Pancreas (tissue), 10 donors: ENCODE measurements around the gene RAD51B. TPM values are rescaled to one million over a fixed set of nuclear protein-coding genes. Genes with fewer than 3 reads are reported as not detected.

ENCODE experiments used
- ATAC-seq, 4 donors: fragments of 200-7000 bp; cut with Tn5 transposase; one replicate each; pipeline versions ENCODE4 v1.8.0 to v1.9.1; 2020; ENCODE audit warnings: mild to moderate bottlenecking in 4 of 4, moderate library complexity in 4 of 4
- DNase-seq, 6 donors: peaks; one replicate each; pipeline ENCODE4 v3.0.0-alpha.2; 2020
- FAIRE-seq: peaks from 2 replicates; lab custom pipeline; 2012; peaks lifted over from hg19 to GRCh38; lab: Jason Lieb, UNC
- H3K27ac ChIP-seq, 4 donors: fragments of 200-600 bp; sonication (generic); 1 replicate in 3 of 4; 2 replicates in 1 of 4; pipeline versions ENCODE4 v1.5.0 to v1.8.0; 2020
- H3K27me3 ChIP-seq, 4 donors: fragments of 200-600 bp; one replicate each; pipeline ENCODE4 v1.8.0; 2021
- H3K36me3 ChIP-seq, 3 donors: fragments of 200-600 bp; sonication (generic) in 1 of 3; one replicate each; pipeline versions ENCODE4 v1.5.0 to v1.8.0; 2020 to 2021
- H3K4me1 ChIP-seq, 3 donors: fragments of 200-600 bp; one replicate each; pipeline ENCODE4 v1.8.0; 2021
- H3K4me3 ChIP-seq, 4 donors: fragments of 200-600 bp; sonication (generic) in 2 of 4; one replicate each; pipeline versions ENCODE4 v1.5.0 to v1.8.0; 2020 to 2021
- H3K9me3 ChIP-seq, 4 donors: fragments of 200-600 bp; one replicate each; pipeline ENCODE4 v1.8.0; 2021
- CTCF ChIP-seq, 4 donors: fragments of 200-600 bp; sonication (generic) in 3 of 4; IDR thresholded peaks; one replicate each; pipeline versions ENCODE4 v1.5.0 to v1.8.0; 2021; ENCODE audit warnings: antibody characterized with exemption in 4 of 4
- WGBS, 2 donors: extraction: QIAGEN DNeasy Blood & Tissue Kit; methylation state at CpG; one replicate each; pipeline ENCODE4 v1.1.7; 2013; 5-methylcytosine and 5-hydroxymethylcytosine counted together
- intact Hi-C, 3 donors: fragments of 100-400 bp; cut with DNase I; formaldehyde crosslinking; loops; one replicate each; pipeline versions ENCODE4 v1.11.1 to v1.14.2; 2022
- polyA plus RNA-seq, 2 donors: library from polyadenylated mRNA; stranded (reverse); fragments of 200-250 nt; gene quantifications; one replicate each; pipeline ENCODE4 v1.2.3, GENCODE V29; 2013
- total RNA-seq, 6 donors: library from RNA; stranded (reverse); fragmentation: NEBNext Ultra II Directional in 4 of 6; extraction: Animal tissue kit (Norgen Biotek cat#: 25700) in 4 of 6; gene quantifications; one replicate each; pipeline versions ENCODE4 v1.2.1 to v1.2.4, GENCODE V29; 2021 to 2023
- donor health status: healthy with polysubstance abuse.
- donor health status: DM: no; HTN: no; CAD: no; lungs with moderate emphysema.
- donor health status: DM: no; HTN: no; CAD: no.
- donor health status: control.
- donor health status: control.
- donor health status: Bipolar disorder and iron deficiency.
- donor health status: DM: yes; HTN: yes; CAD: no.
- donor health status: DM: no; HTN: no; CAD: no.
- donor health status: DM: no; HTN: no; CAD: no.
- donor health status: DM: yes; HTN: yes; CAD: no.

RAD51B gene
- total and polyA plus RNA-seq, 8 donors = 1.1 to 17.3 (median 5.8) TPM

DNA sequence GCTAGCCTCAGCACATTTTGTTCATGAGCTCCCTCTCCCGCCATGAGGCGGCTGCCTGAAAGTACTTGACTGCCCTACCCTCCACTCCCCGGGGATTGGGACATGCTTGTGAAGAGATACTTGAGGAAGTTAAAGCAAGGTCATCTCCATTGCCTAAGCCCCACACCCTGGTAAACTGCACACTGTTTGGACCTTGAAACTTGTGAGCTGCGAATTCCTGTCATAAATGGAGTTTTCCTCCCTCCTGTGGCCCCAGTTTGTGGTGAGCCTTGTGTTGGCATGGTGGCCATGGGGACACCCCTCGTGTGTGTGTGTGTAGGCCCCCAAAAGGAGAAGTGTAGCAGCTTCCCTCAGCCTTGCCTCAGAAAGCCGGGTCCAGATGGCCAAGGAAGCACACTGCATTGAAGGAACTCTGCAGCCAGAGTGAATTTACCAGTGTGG lies 577.8 kb downstream of the RAD51B start:
- peak in 2 of 6 donors; percentile 13 to 61 for DNase-seq
- Histone ChIP-seq H3K4me1 (peaks cover 0 to 11% (median 5%) of the 10 kb centered on the region in 3 donors), H3K27ac (peak overlapping the region in 1 of 4 donors; percentile 6), H3K36me3 (no peaks in the 10 kb centered on the region), H3K4me3 (no peak overlapping the region), H3K27me3 (no peaks in the 10 kb centered on the region), H3K9me3 (no peaks in the 10 kb centered on the region)
- 83 to 88% methylated on average over 6 of the region's 6 CpGs for WGBS, 2 donors
- no peak for FAIRE-seq
- intact Hi-C loops = no loop called here
- TF ChIP-seq CTCF (IDR thresholded peaks at IDR 0.05) = no peak
- ATAC-seq = peak in 3 of 4 donors; percentile 54 to 70 (median 69)

DNA sequence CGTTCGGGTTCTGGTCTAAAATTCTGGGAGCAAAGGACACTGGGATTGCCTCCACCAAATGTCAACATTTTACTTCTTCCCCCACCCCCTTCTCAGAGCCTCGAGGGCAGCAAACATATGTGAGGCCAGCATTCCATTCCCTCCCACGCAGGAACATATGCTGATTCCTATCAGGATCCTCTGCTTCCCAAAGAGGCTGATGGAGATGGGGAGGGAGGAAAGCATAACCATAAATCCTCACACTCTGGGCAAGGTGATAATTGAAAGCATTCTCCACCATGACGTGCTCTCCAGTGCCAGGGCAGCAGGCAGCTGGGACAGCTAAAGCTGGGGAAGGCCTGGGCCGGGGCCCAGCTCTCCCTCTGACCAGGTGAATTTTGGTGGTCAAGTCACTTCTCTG lies 578.2 kb downstream of the RAD51B start:
- 73 to 78% methylated on average over 6 of the region's 6 CpGs for WGBS, 2 donors
- ATAC-seq (peak in 1 of 4 donors; percentile 5), DNase-seq (no peak), FAIRE-seq (no peak)
- Histone ChIP-seq H3K27ac (peak overlapping the region in 2 of 4 donors; percentile 6 to 26), H3K9me3 (no peaks in the 10 kb centered on the region), H3K36me3 (no peaks in the 10 kb centered on the region), H3K4me3 (no peak overlapping the region), H3K4me1 (peaks cover 0 to 11% (median 5%) of the 10 kb centered on the region in 3 donors), H3K27me3 (no peaks in the 10 kb centered on the region)
- TF ChIP-seq CTCF (IDR thresholded peaks at IDR 0.05) = no peak
- intact Hi-C loops = no loop called here

DNA sequence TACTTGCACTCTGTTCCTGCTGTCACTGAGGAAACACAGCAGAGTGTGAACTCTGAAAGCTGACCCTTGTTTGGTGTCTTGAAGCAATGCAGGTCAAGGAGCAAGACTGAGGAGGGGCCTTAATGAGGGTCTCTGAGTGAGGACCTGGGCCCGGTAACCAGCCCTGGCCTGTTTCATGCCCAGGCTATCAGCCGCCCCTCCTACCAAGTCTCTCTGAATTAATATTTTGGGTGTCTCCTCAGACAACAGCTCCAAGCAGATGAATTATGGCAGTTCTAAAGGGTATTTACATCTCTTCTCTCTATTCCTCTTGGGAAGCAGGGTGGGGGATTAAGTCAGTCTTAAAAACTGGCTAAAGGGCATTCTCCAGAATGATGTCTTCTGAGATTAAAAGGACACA lies 578.8 kb downstream of the RAD51B start:
- ATAC-seq = no peak
- no peaks in the 10 kb centered on the region for H3K27me3 ChIP-seq
- TF ChIP-seq CTCF (IDR thresholded peaks at IDR 0.05) = no peak
- peak overlapping the region in 2 of 4 donors; percentile 6 to 26 for H3K27ac ChIP-seq
- H3K36me3 ChIP-seq = no peaks in the 10 kb centered on the region
- intact Hi-C loops = no loop called here
- WGBS, 2 donors = 95 to 96% methylated on average over 2 of the region's 2 CpGs
- no peak for DNase-seq
- H3K4me3 ChIP-seq = no peak overlapping the region
- H3K9me3 ChIP-seq = no peaks in the 10 kb centered on the region
- peaks cover 0 to 7% (median 5%) of the 10 kb centered on the region in 3 donors for H3K4me1 ChIP-seq
- no peak for FAIRE-seq

DNA sequence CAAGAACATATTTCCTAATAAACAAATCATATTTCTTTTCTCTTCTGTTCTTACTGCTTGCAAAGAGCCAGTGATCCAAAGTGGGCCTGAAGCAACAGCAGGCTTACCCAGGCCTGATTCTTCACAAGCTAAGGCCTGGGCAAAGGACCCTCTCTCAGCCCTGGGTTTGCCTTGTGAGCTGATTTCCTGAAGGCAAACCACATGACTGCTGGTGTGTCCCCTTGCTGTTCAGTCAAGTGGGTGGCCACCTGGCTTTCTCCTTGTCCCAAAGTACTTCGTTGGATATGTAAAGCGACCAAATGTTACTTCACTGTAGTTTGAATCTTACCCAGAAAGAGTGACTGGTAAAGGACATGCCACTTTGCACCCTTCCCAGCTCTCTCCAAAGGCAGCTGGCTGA lies 580.4 kb downstream of the RAD51B start:
- no peak for DNase-seq
- TF ChIP-seq CTCF (IDR thresholded peaks at IDR 0.05) = no peak
- Histone ChIP-seq H3K27me3 (no peaks in the 10 kb centered on the region), H3K27ac (no peak overlapping the region), H3K4me1 (peaks cover 0 to 15% (median 5%) of the 10 kb centered on the region in 3 donors), H3K36me3 (no peaks in the 10 kb centered on the region), H3K9me3 (no peaks in the 10 kb centered on the region), H3K4me3 (no peak overlapping the region)
- ATAC-seq = no peak
- no peak for FAIRE-seq
- WGBS, 2 donors = 95 to 97% methylated on average over 2 of the region's 2 CpGs
- intact Hi-C loops = no loop called here

- no peaks in the 10 kb centered on the region for H3K9me3 ChIP-seq
- WGBS, 2 donors = 80 to 82% methylated on average over 3 of the region's 3 CpGs
- H3K27me3 ChIP-seq = no peaks in the 10 kb centered on the region
- FAIRE-seq (no peak), ATAC-seq (no peak), DNase-seq (no peak)
- H3K4me3 ChIP-seq = no peak overlapping the region
- no peak overlapping the region for H3K27ac ChIP-seq
- TF ChIP-seq CTCF (IDR thresholded peaks at IDR 0.05) = no peak
- H3K4me1 ChIP-seq = peaks cover 0 to 15% (median 5%) of the 10 kb centered on the region in 3 donors
- H3K36me3 ChIP-seq = no peaks in the 10 kb centered on the region
- intact Hi-C loops = no loop called here
These were observed 581.7 kb downstream of the RAD51B start for GRCh38 chr14:68401317-68401716.
